ENCODE results near the gene GRIK2. TPM values are rescaled to one million over a fixed set of nuclear protein-coding genes. Genes with fewer than 3 reads are reported as not detected.
"Not testable (repeated sequence)": the region's sequence is repeated elsewhere in the genome, so short reads cannot be mapped to it uniquely, and the experiment has no call there.

The GRIK2 gene
- total RNA-seq = 10 to 100 TPM in 1 of 2 donors, 1 to 10 TPM in 1; 7.7 to 12.1 TPM

DNA sequence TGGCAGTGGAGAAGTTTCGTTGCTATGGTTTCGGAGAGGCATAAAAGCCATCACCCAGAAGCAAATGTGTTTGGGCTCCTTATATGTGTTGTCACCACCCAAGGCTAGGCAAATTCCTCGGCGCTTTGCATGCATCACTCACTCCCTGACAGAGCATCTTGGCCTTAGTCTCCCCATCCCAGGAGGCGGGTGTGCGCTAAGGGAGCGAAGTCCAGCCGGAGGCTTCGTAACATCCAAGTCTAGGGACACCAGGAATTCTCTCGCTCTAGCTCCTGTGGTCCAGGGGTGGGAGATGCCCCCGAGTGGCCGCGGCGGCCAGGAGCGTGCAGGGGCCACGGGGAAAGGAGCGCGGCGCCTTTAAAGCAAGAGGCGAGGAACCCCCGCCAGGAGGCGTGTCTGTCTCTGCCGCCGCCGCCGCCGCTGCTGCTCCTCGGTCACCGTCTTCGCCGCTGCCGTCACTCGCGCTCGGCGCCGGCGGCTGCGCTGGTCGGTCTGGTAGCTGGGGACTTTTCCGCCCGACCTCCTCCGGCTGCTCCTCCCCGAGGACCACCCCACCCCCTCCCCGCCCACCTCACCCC is at the start of gene GRIK2:
TSS of gene GRIK2 (plus strand) at position 458 of the 578 bp plus-strand sequence.
- H3K27me3 ChIP-seq = no peaks in the 10 kb centered on the region
- no peaks in the 10 kb centered on the region for H3K9me3 ChIP-seq
- H3K36me3 ChIP-seq = no peaks in the 10 kb centered on the region
- H3K4me3 ChIP-seq = peak within 1 kb of the TSS; percentile 59 to 60
- TF ChIP-seq, protein P1, sequence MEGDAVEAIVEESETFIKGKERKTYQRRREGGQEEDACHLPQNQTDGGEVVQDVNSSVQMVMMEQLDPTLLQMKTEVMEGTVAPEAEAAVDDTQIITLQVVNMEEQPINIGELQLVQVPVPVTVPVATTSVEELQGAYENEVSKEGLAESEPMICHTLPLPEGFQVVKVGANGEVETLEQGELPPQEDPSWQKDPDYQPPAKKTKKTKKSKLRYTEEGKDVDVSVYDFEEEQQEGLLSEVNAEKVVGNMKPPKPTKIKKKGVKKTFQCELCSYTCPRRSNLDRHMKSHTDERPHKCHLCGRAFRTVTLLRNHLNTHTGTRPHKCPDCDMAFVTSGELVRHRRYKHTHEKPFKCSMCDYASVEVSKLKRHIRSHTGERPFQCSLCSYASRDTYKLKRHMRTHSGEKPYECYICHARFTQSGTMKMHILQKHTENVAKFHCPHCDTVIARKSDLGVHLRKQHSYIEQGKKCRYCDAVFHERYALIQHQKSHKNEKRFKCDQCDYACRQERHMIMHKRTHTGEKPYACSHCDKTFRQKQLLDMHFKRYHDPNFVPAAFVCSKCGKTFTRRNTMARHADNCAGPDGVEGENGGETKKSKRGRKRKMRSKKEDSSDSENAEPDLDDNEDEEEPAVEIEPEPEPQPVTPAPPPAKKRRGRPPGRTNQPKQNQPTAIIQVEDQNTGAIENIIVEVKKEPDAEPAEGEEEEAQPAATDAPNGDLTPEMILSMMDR (IDR thresholded peaks at IDR 0.05) = peak; percentile 23 to 71
- peaks cover 0 to 9% of the 10 kb centered on the region in 2 donors for H3K4me1 ChIP-seq
- H3K27ac ChIP-seq = peak within 1 kb of the TSS; percentile 24 to 73
- no peak for DNase-seq (ENCODE audit: low spot score)

DNA sequence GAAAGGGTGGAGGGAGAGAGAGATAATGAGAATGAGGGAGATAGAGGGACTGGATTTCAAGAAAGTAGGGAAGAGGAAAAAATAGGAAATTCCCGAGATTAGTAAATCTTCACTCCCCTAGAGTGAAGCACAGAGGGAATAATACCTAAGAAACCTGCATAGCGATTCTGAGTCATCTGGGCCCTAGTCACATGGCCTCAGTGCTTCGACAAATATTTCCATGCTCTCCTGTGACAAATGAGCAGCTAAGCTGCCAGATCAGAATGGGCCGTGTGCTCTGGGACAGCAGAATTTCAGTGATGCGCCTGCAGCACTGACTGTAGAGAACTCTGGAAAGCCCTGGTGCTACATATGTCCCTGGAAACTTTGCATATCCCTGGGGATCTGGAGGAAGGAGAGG is 48.6 kb upstream of the GRIK2 start:
- DNase-seq (ENCODE audit: low spot score) = no peak
- H3K4me3 ChIP-seq = no peak overlapping the region
- no peaks in the 10 kb centered on the region for H3K27me3 ChIP-seq
- TF ChIP-seq, protein P1 (IDR thresholded peaks at IDR 0.05) = no peak
- no peaks in the 10 kb centered on the region for H3K36me3 ChIP-seq
- no peaks in the 10 kb centered on the region for H3K4me1 ChIP-seq
- H3K9me3 ChIP-seq = no peaks in the 10 kb centered on the region
- H3K27ac ChIP-seq = no peak overlapping the region

DNA sequence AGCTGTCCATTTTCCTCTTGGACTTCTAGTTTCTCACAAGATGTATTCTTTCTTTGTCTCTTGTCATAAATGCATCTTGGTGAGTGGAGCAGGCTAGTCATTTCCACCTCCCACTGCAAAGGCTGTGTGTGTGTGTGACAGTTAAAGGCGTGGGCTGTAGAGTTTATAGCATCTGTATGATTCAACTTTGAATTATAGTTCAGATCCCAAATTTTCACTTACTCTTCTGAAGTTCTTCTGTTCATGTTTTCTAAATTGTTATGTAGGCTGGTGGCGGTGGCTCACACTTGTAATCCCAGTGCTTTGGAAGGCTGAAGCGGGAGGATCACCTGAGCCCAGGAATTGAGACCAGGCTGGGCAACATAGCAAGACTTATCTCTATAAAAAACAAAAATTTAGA is 44.7 kb upstream of the GRIK2 start:
- no peak overlapping the region for H3K27ac ChIP-seq
- no peaks in the 10 kb centered on the region for H3K27me3 ChIP-seq
- TF ChIP-seq, protein P1 (IDR thresholded peaks at IDR 0.05) = no peak
- DNase-seq (ENCODE audit: low spot score) = no peak
- H3K36me3 ChIP-seq = no peaks in the 10 kb centered on the region
- no peaks in the 10 kb centered on the region for H3K4me1 ChIP-seq
- H3K4me3 ChIP-seq = no peak overlapping the region
- H3K9me3 ChIP-seq = no peaks in the 10 kb centered on the region

DNA sequence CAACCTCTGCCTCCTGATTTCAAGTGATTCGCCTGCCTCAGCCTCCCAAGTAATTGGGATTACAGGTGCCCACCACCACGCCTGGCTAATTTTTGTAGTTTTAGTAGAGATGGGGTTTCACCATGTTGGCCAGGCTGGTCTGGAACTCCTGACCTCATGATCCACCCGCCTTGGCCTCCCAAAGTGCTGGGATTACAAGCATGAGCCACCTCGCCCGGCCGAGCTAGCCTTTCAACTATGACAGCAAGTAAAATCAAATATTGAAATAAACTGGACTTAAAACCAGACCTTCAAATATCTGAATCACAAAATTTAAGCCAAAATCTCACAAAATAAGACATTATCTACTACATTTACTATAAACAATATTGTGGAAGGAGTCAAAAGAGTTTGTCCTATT is 42.9 kb upstream of the GRIK2 start:
- not testable (repeated sequence) for H3K9me3 ChIP-seq; H3K27me3 ChIP-seq; H3K27ac ChIP-seq; H3K36me3 ChIP-seq; H3K4me3 ChIP-seq; DNase-seq (ENCODE audit: low spot score); H3K4me1 ChIP-seq

DNA sequence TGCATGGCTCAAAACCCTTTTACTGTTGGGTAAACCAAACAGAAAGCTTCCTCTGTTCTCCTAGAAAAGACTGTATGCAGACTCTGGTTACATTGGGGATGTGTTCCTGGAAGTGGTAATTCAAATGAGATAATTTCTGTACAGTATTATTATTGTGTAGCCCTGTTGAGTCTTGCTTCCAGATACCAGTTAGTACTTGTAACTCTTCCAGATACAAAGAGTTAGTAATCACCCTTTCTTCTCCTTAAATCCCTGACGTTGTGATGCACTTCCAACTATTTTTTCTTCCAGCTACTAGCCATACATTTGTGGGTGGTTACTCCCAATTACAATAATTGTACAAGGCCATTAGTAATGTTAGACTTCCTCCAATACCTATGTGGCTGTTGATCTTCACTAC is 42.3 kb upstream of the GRIK2 start:
- Histone ChIP-seq H3K9me3 (no peaks in the 10 kb centered on the region), H3K27ac (no peak overlapping the region), H3K4me1 (no peaks in the 10 kb centered on the region), H3K36me3 (no peaks in the 10 kb centered on the region), H3K27me3 (no peaks in the 10 kb centered on the region), H3K4me3 (no peak overlapping the region)
- TF ChIP-seq, protein P1 (IDR thresholded peaks at IDR 0.05) = no peak
- no peak for DNase-seq (ENCODE audit: low spot score)

DNA sequence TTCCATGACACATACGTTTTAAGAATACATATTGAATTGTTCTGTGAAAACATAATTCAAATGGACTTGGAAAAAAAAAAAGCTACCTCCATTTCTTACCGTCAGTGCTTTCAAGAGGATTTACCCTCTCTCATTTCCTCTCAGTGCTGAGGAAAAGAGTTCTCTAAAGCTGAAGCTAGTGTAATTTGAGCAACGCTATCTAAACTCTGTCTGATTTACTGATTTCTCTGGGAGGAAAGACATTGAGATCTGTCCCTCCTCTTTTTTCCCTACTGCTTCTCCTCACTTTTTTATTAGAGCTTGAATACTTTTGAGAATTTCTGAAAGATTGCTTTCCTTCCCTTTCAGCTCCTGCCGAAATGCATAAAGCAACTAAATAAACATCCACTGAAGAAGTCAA is 41.2 kb upstream of the GRIK2 start:
- TF ChIP-seq, protein P1 (IDR thresholded peaks at IDR 0.05) = no peak
- no peaks in the 10 kb centered on the region for H3K36me3 ChIP-seq
- no peak for DNase-seq (ENCODE audit: low spot score)
- no peak overlapping the region for H3K4me3 ChIP-seq
- H3K4me1 ChIP-seq = no peaks in the 10 kb centered on the region
- no peak overlapping the region for H3K27ac ChIP-seq
- H3K27me3 ChIP-seq = no peaks in the 10 kb centered on the region
- H3K9me3 ChIP-seq = no peaks in the 10 kb centered on the region

All from right atrium auricular region (tissue), 2 donors.